ENCODE measurements around the gene NUBPL. TPM values are rescaled to one million over a fixed set of nuclear protein-coding genes. Genes with fewer than 3 reads are reported as not detected.
"Not testable (repeated sequence)": the region's sequence is repeated elsewhere in the genome, so short reads cannot be mapped to it uniquely, and the experiment has no call there.

NUBPL gene
- total RNA-seq, 2 donors from 2014 or later, result 6.7 to 13.1 TPM

DNA sequence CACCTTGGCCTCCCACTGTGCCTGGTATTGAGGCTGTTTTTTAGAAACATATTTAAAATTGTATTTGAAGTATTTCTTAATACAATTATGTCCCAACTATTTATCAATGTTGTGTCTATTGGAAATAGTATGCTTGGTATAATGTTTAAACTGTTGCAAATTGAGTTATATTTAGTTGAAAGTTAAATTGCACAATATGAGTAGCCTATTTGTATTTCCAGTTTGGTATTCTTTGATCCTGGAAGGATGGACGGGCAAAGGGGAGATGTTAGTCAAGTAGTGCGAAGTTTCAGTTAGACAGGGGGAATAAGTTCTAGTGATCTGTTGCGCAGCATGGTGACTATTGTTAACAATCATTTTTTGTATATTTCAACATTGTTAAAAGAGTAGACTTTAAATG lies 111.5 kb downstream of the NUBPL start:
- ATAC-seq (replicated peaks), result no peak
- Mint-ChIP-seq H3K4me3 (no peak overlapping the region), H3K4me1 (no peaks in the 10 kb centered on the region), H3K36me3 (ENCODE audit: low read depth) (peaks cover 1% of the 10 kb centered on the region), H3K9me3 (peaks cover 12% of the 10 kb centered on the region), H3K27me3 (no peaks in the 10 kb centered on the region), H3K27ac (no peak overlapping the region)

DNA sequence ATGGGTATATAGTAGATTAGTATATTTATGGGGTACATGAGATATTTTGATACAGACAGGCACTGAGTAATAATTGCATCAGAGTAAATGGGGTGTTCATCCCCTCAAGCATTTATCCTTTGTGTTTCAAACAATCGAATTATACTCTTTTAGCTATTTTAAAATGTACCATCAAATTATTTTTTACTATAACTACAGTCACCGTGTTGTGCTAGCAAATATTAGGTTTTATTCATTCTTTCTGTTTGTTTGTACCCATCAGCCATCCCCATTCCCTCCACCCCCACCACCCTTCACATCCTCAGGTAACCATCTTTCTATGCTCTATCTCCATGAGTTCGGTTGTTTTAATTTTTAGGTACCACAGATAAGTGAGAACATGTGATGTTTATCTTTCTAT lies 115.8 kb downstream of the NUBPL start:
- H3K9me3 Mint-ChIP-seq, result no peaks in the 10 kb centered on the region
- H3K27me3 Mint-ChIP-seq, result no peaks in the 10 kb centered on the region
- no peak for ATAC-seq (replicated peaks)

DNA sequence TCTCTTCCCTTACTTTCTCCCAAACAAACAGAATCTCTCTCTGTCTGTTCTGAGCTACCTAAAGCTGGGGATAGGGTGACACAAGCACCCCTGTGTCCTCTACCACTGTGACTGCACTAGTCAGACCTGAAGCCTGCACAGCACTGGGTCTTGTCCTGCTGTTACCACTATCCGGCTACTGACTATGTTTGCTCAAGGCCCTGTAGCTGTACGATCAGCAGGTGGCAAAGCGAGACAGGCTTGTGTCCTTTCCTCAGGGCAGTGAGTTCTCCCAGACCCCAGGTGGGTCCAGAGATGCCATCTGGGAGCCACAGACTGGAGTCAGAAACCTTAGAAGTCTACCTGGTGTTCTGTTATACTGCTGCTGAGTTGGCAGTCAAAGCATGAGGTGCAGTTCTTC lies 116.4 kb downstream of the NUBPL start:
- H3K27me3 Mint-ChIP-seq, result no peaks in the 10 kb centered on the region
- no peaks in the 10 kb centered on the region for H3K4me1 Mint-ChIP-seq
- H3K4me3 Mint-ChIP-seq, result no peak overlapping the region
- H3K9me3 Mint-ChIP-seq, result peaks cover 1% of the 10 kb centered on the region
- H3K36me3 Mint-ChIP-seq (ENCODE audit: low read depth), result peaks cover 2% of the 10 kb centered on the region
- no peak for ATAC-seq (replicated peaks)
- no peak overlapping the region for H3K27ac Mint-ChIP-seq

More for the DNA sequence above, 115.8 kb downstream of the NUBPL start:
- Mint-ChIP-seq H3K27ac (no peak overlapping the region), H3K4me1 (no peaks in the 10 kb centered on the region), H3K4me3 (no peak overlapping the region), H3K36me3 (ENCODE audit: low read depth) (no peaks in the 10 kb centered on the region)

DNA sequence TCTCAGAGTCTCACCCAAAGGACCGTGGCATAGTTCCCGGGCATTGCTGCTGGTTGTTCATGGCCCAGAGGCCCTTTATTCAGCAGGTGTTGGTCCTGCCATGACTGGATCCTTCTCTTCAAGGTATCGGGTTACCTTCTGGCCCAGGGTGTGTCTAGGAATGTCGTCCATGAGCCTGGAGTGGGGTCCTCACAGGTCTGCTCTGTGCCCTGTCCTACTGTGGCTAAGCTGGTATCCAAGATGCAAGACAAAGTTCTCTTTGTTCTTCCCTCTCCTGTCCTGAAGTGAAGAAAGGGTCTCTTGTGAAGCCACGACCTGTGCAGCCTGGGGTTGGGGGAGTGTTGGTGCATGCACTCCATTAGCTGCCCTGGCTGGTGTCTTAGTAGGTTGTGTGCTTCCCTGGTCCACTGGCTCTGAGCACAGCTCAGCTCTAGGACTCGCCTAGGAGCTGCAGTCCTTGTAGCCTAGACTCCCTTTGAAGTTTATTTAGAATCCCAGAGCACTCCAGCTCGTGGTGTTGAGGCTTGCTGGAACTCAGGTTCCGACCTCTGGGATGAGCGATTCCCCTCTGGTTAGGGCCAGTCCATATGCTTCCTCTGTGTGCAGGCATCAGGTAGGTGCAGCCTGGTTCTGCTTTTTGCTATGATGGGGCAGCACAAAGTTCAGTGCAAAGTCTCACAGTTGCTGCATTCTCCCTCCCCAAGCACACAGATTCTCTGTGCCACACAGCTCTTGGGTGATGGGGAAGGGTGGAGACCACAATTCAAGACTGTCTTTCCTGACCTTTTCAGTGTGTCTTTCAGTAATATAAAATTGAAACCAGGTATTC lies 117.4 kb downstream of the NUBPL start:
- Mint-ChIP-seq H3K36me3 (ENCODE audit: low read depth) (peaks cover 6% of the 10 kb centered on the region), H3K4me1 (no peaks in the 10 kb centered on the region), H3K4me3 (no peak overlapping the region), H3K27ac (no peak overlapping the region), H3K27me3 (no peaks in the 10 kb centered on the region), H3K9me3 (peaks cover 4% of the 10 kb centered on the region)
- ATAC-seq (replicated peaks), result no peak

DNA sequence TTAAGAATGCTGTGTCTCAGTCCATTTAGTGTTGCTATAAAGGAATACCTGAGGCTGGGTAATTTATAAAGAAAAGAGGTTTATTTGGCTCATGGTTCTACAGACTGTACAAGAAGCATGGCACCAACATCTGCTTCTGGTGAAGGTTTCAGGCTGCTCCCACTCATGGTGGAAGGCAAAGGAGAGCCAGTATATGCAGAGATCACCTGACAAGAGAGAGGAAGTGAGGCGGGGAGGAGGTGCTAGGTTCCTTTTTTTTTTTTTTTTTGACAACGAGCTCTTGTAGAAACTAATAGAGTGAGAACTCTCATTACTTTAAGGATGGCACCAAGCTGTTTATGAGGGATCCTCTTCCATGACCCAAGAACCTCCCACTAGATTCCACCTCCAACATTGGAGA lies 121.6 kb downstream of the NUBPL start:
- Mint-ChIP-seq H3K9me3 (peaks cover 4% of the 10 kb centered on the region), H3K36me3 (ENCODE audit: low read depth) (peaks cover 11% of the 10 kb centered on the region), H3K4me1 (no peaks in the 10 kb centered on the region), H3K27me3 (no peaks in the 10 kb centered on the region), H3K27ac (peak overlapping the region; percentile 28), H3K4me3 (no peak overlapping the region)
- ATAC-seq (replicated peaks), result no peak

DNA sequence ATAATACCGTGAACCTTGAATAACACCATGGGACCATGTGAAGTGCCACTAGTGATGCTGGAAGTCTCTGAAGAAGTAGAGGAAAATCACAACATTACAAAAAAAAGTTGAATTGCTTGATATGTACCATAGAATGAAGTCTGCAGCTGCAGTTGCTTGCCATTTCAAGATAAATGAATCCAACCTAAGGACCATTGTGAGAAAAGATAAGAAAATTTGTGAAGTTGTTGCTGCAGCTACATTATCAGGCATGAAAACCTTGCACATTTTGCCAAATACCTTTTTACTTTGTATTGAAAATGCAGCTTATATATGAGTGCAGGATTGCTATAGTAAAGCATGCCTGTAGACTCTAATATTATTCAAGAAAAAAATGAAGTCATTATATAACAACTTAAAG lies 126.5 kb downstream of the NUBPL start:
- Mint-ChIP-seq H3K27ac (no peak overlapping the region), H3K9me3 (peaks cover 2% of the 10 kb centered on the region), H3K4me3 (no peak overlapping the region), H3K4me1 (peaks cover 4% of the 10 kb centered on the region), H3K27me3 (no peaks in the 10 kb centered on the region), H3K36me3 (ENCODE audit: low read depth) (peaks cover 8% of the 10 kb centered on the region)
- ATAC-seq (replicated peaks), result no peak

DNA sequence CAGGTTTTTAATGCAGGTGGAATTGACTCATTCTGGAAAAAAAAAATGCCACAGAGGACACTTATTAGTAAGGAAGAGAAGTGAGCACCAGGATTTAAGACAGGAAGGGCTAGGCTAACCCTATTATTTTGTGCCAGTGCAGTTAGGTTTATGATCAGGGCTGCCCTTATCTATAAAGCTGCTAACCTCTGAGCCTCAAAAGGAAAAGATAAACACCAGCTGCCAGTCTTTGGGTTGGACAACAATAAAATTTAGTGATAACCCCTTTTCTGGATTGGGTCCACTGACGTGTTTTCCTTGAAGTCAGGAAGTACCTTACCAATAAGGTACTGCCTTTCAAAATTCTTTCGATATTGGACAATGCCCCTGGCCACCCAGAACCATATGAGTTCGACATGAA lies 128.9 kb downstream of the NUBPL start:
- Mint-ChIP-seq H3K27me3 (no peaks in the 10 kb centered on the region), H3K36me3 (ENCODE audit: low read depth) (peaks cover 5% of the 10 kb centered on the region), H3K27ac (no peak overlapping the region), H3K9me3 (no peaks in the 10 kb centered on the region), H3K4me1 (peaks cover 4% of the 10 kb centered on the region), H3K4me3 (no peak overlapping the region)
- no peak for ATAC-seq (replicated peaks)

DNA sequence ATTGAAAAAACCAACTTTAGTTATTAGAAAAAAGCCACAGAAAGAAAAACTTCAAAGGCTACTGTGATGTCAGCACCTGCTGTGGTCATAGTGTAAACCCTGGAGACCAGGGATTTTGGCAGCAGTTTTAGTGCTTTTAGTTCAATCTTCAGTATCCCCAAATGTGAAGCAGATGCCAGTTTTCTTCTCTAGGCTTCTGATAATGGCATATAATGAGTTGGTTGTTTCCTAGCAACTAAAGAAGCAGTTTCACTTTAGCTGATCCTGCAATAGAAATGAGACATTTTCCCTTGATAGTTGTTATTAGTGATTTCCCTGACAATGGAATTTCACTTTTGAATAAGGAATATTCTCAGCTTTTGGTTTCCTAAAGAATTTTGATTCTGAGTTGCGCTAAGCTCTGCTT lies 131.2 kb downstream of the NUBPL start:
- H3K36me3 Mint-ChIP-seq (ENCODE audit: low read depth), result no peaks in the 10 kb centered on the region
- H3K27me3 Mint-ChIP-seq, result no peaks in the 10 kb centered on the region
- H3K4me3 Mint-ChIP-seq, result no peak overlapping the region
- H3K9me3 Mint-ChIP-seq, result no peaks in the 10 kb centered on the region
- no peak for ATAC-seq (replicated peaks)
- H3K27ac Mint-ChIP-seq, result no peak overlapping the region
- H3K4me1 Mint-ChIP-seq, result peaks cover 4% of the 10 kb centered on the region

DNA sequence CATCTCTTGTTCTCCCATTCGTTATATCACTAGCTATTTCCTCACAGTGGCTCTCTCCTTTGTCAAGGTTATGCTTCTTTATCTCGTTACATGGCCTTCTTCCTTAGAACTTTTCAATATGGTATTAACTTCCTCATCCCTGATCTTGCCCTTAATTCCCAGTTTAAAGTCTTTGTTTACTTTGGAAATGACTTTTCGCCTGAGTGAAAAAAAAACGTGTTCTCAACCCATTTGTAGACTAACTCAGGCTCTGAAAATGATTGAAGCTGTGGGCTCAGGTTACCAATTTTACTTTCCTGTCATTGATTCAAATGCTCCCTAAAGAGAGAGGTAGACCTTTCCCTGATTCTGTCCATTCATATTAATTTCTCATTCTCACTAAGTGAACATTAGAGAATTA lies 135.2 kb downstream of the NUBPL start:
- no peak overlapping the region for H3K4me3 Mint-ChIP-seq
- no peak overlapping the region for H3K27ac Mint-ChIP-seq
- no peaks in the 10 kb centered on the region for H3K27me3 Mint-ChIP-seq
- peaks cover 5% of the 10 kb centered on the region for H3K9me3 Mint-ChIP-seq
- ATAC-seq (replicated peaks), result no peak
- H3K4me1 Mint-ChIP-seq, result no peaks in the 10 kb centered on the region
- peaks cover 5% of the 10 kb centered on the region for H3K36me3 Mint-ChIP-seq (ENCODE audit: low read depth)

DNA sequence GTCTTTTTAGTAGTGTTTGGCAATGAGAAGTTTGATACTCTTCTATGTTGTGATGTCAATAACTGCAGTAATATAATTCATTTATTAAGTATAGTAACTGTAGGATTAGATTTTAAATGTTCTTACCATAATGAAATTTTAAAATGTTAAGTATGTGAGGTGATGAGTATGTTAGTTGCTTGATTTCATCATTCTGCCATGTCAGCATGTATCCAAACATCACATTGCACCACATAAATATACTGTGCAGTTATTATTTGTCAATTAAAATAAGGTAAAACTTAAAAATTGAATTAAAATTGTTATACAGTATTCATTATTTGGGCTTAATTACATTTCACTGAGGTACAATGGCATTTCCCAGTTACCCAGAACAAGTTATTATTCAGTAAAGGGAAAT lies 138.6 kb downstream of the NUBPL start:
- Mint-ChIP-seq H3K9me3 (peaks cover 13% of the 10 kb centered on the region), H3K36me3 (ENCODE audit: low read depth) (peaks cover 29% of the 10 kb centered on the region), H3K27me3 (no peaks in the 10 kb centered on the region), H3K27ac (no peak overlapping the region), H3K4me1 (no peaks in the 10 kb centered on the region), H3K4me3 (no peak overlapping the region)
- ATAC-seq (replicated peaks), result no peak

DNA sequence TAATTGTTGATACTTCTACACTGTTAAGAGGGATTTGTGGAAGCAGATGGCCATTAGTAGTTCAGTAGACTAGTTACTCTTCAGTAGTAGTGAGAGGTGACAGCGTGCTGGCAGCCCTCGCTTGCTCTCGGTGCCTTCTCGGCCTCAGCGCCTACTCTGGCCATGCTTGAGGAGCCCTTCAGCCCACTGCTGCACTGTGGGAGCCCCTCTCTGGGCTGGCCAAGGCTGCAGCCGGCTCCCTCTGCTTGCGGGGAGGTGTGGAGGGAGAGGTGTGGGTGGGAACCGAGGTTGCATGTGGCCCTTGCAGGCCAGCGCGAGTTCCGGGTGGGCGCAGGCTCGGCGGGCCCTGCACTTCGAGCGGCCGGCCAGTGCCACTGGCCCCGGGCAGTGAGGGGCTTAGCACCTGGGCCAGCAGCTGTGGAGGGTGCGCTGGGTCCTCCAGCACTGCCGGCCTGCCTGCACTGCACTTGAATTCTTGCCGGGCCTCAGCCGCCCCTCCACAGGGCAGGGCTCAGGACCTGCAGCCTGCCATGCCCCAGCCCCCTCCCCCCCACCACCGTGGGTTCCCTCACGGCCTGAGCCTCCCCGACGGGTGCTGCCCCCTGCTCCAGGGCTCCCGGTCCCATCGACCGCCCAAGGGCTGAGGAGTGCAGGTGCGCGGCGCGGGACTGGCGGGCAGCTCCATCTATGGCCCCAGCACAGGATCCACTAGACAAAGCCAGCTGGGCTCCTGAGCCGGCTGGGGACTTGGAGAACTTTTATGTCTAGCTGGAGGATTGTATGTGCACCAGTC lies 139.3 kb downstream of the NUBPL start:
- Mint-ChIP-seq H3K27ac (no peak overlapping the region), H3K36me3 (ENCODE audit: low read depth) (peaks cover 36% of the 10 kb centered on the region), H3K4me1 (no peaks in the 10 kb centered on the region), H3K9me3 (peaks cover 13% of the 10 kb centered on the region), H3K4me3 (no peak overlapping the region), H3K27me3 (no peaks in the 10 kb centered on the region)
- ATAC-seq (replicated peaks), result no peak

DNA sequence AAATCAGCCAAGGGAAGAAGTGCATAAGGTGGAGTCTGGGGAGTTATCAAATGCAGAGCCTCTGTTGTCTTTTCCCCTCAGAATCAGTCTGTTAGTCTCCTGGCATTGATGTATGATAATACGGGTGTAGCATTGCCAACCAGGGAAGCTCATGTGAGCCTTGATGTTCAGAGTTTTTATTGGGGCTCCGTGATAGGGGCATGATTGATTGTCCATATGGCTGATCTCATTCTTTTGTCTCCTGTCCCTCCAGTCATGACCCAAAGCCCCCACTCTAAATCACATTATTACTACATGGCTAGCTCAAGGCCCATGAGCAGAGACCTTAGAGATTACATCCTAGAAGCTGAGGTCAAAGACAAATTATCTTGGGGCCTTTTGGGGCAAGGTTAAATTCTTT lies 140.9 kb downstream of the NUBPL start:
- no peak for ATAC-seq (replicated peaks)
- Mint-ChIP-seq H3K4me1 (no peaks in the 10 kb centered on the region), H3K4me3 (no peak overlapping the region), H3K36me3 (ENCODE audit: low read depth) (peaks cover 38% of the 10 kb centered on the region), H3K27me3 (no peaks in the 10 kb centered on the region), H3K9me3 (peaks cover 13% of the 10 kb centered on the region), H3K27ac (no peak overlapping the region)

DNA sequence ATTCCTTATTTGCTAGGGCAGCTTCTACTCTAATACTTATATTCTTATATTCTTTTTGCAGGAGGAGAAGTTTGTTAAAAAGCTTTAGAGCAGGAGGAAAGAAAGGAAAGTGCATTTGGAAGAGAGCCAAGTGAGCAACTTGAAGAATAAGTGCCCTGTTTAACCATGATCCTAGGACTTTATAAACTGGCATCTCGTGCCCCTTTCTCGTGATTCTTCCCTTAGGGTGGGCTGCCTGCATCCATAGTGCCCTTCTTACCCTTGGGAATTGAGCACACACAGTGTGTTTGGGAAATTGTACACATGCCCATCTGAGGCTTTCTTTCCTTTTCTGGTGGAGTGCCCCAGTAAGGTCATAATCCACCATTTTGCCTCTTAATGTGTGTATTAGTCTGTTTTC lies 141.9 kb downstream of the NUBPL start:
- ATAC-seq (replicated peaks), result no peak
- peaks cover 38% of the 10 kb centered on the region for H3K36me3 Mint-ChIP-seq (ENCODE audit: low read depth)
- no peak overlapping the region for H3K4me3 Mint-ChIP-seq
- H3K9me3 Mint-ChIP-seq, result peaks cover 16% of the 10 kb centered on the region
- H3K4me1 Mint-ChIP-seq, result no peaks in the 10 kb centered on the region
- H3K27ac Mint-ChIP-seq, result no peak overlapping the region
- no peaks in the 10 kb centered on the region for H3K27me3 Mint-ChIP-seq

DNA sequence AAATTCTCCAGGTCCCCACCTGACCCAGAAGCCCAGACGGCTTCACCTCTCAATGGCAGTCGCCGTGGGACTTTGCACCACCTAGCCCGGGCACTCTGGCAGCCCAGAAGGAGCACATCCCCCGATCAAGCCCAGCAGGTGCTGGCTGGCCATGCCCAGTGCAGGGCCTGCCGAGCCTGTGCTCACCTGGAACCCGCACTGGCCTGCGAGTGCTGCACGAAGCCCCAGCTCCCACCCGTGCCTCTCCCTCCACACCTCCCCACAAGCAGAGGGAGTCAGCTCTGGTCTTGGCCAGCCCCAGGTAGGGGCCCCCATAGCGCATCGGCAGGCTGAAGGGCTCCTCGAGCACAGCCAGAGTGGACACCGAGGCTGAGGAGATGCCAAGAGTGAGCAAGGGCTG lies 144.5 kb downstream of the NUBPL start:
- ATAC-seq (replicated peaks), result no peak
- H3K9me3 Mint-ChIP-seq, result peaks cover 16% of the 10 kb centered on the region
- H3K4me3 Mint-ChIP-seq, result no peak overlapping the region
- no peaks in the 10 kb centered on the region for H3K4me1 Mint-ChIP-seq
- H3K27ac Mint-ChIP-seq, result no peak overlapping the region
- no peaks in the 10 kb centered on the region for H3K27me3 Mint-ChIP-seq
- H3K36me3 Mint-ChIP-seq (ENCODE audit: low read depth), result peaks cover 43% of the 10 kb centered on the region

DNA sequence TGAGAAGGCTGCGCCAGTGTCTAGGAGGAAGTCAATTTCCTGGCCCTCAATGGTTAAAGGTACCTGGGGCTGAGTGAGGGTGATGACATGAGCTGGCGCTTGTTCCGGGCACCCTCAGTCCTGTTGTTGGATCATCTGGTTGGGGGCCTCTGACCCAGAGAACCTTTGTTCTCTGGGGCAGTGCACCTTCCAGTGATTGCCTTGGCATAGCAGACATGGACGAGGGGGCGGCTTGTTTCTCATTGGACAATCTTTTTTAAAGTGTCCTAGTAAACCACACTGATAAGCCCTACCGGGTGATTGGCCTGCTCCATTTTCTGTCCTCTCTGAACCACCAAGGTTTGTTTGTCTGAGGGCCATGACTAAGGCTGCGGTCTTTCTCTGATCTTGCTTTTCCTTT lies 147.5 kb downstream of the NUBPL start:
- H3K27me3 Mint-ChIP-seq; H3K4me3 Mint-ChIP-seq; H3K27ac Mint-ChIP-seq; H3K9me3 Mint-ChIP-seq; H3K4me1 Mint-ChIP-seq; ATAC-seq (replicated peaks): not testable (repeated sequence)
- peaks cover 28% of the 10 kb centered on the region for H3K36me3 Mint-ChIP-seq (ENCODE audit: low read depth)

Measured in activated T-helper 17 cell treated with anti-CD3 and anti-CD28 coated beads, Interleukin-2, amount 50 U/mL, for 72 hours (primary cell).